ENCODE results near the gene NPTX1.

Gene NPTX1

GRCh38 chr17:80459234-80459633, 17.2 kb downstream of the NPTX1 start:
- no peak for DNase-seq (ENCODE audit: low spot score)

GRCh38 chr17:80458016-80458415, 18.4 kb downstream of the NPTX1 start:
- no peak for DNase-seq (ENCODE audit: low spot score)

- no peak for DNase-seq (ENCODE audit: low spot score)
These were observed 19.1 kb downstream of the NPTX1 start for GRCh38 chr17:80457236-80457856.

- DNase-seq (ENCODE audit: low spot score) = peak; percentile 59
These were observed 19.8 kb downstream of the NPTX1 start for GRCh38 chr17:80456465-80457235.

- DNase-seq (ENCODE audit: low spot score) = no peak
These were observed 20.6 kb downstream of the NPTX1 start for GRCh38 chr17:80455784-80456183.

GRCh38 chr17:80455336-80455710, 21.1 kb downstream of the NPTX1 start:
- DNase-seq (ENCODE audit: low spot score) = peak; percentile 78

- peak; percentile 99 for DNase-seq (ENCODE audit: low spot score)
These were observed 21.7 kb downstream of the NPTX1 start for GRCh38 chr17:80454557-80455335.

- DNase-seq (ENCODE audit: low spot score) = no peak
These were observed 22.3 kb downstream of the NPTX1 start for GRCh38 chr17:80453998-80454556.

- DNase-seq (ENCODE audit: low spot score) = no peak
These were observed 23.0 kb downstream of the NPTX1 start for GRCh38 chr17:80453126-80453997.

GRCh38 chr17:80452173-80452915, 24.1 kb downstream of the NPTX1 start:
- no peak for DNase-seq (ENCODE audit: low spot score)

GRCh38 chr17:80451104-80451775, 25.2 kb downstream of the NPTX1 start:
- no peak for DNase-seq (ENCODE audit: low spot score)

- no peak for DNase-seq (ENCODE audit: low spot score)
These were observed 26.4 kb downstream of the NPTX1 start for GRCh38 chr17:80449930-80450576.

- DNase-seq (ENCODE audit: low spot score) = no peak
These were observed 27.0 kb downstream of the NPTX1 start for GRCh38 chr17:80449194-80449929.

- DNase-seq (ENCODE audit: low spot score) = no peak
These were observed 28.6 kb downstream of the NPTX1 start for GRCh38 chr17:80447790-80448189.

- peak; percentile 44 for DNase-seq (ENCODE audit: low spot score)
These were observed 29.6 kb downstream of the NPTX1 start for GRCh38 chr17:80446645-80447405.

GRCh38 chr17:80445726-80446110, 30.7 kb downstream of the NPTX1 start:
- DNase-seq (ENCODE audit: low spot score) = no peak

- no peak for DNase-seq (ENCODE audit: low spot score)
These were observed 31.2 kb downstream of the NPTX1 start for GRCh38 chr17:80445007-80445725.

- no peak for DNase-seq (ENCODE audit: low spot score)
These were observed 31.8 kb downstream of the NPTX1 start for GRCh38 chr17:80444644-80444979.

Data from AG20443 (cell line).